Lung (tissue), 12 donors: ENCODE measurements around the gene TMEM184A. TPM values are rescaled to one million over a fixed set of nuclear protein-coding genes. Genes with fewer than 3 reads are reported as not detected.

Source experiments
- ATAC-seq: fragments of 200-7000 bp; cut with Tn5 transposase; one replicate; pipeline ENCODE4 v1.9.1; 2020; ENCODE audit warnings: moderate number of reproducible peaks; ENCODE audit not compliant: insufficient read depth, low FRiP score
- DNase-seq, 3 donors: peaks; one replicate each; pipeline ENCODE4 v3.0.0-alpha.2; 2013 to 2017
- H3K27ac ChIP-seq, 2 donors: one replicate each; pipeline ENCODE4 v1.5.1; 2013; ENCODE audit warnings: mild to moderate bottlenecking in 2 of 2, moderate library complexity in 2 of 2, control low read depth in 1 of 2, inconsistent platforms in 1 of 2, low read depth in 1 of 2, low read length in 1 of 2
- H3K27me3 ChIP-seq, 3 donors: one replicate each; pipeline ENCODE4 v1.5.1; 2013; ENCODE audit warnings: low read length in 2 of 3; ENCODE audit not compliant: control insufficient read depth in 3 of 3, insufficient read depth in 3 of 3
- H3K36me3 ChIP-seq, 4 donors: one replicate each; pipeline ENCODE4 v1.5.1; 2013; ENCODE audit warnings: low read length in 4 of 4, mild to moderate bottlenecking in 1 of 4, moderate library complexity in 1 of 4; ENCODE audit not compliant: control insufficient read depth in 4 of 4, insufficient read depth in 4 of 4
- H3K4me1 ChIP-seq, 5 donors: one replicate each; pipeline ENCODE4 v1.5.1; 2013; ENCODE audit warnings: low read length in 5 of 5, mild to moderate bottlenecking in 2 of 5, moderate library complexity in 1 of 5; ENCODE audit not compliant: control insufficient read depth in 5 of 5, insufficient read depth in 5 of 5
- H3K4me3 ChIP-seq: one replicate; pipeline ENCODE4 v1.5.1; 2013; ENCODE audit warnings: mild to moderate bottlenecking, control low read depth, moderate library complexity
- H3K9ac ChIP-seq, 2 donors: one replicate each; pipeline ENCODE4 v1.5.1; 2013; ENCODE audit warnings: low read length in 2 of 2, control low read depth in 1 of 2; ENCODE audit not compliant: insufficient read depth in 1 of 2
- H3K9me3 ChIP-seq, 4 donors: one replicate each; pipeline ENCODE4 v1.5.1; 2013; ENCODE audit warnings: low read length in 3 of 4, mild to moderate bottlenecking in 1 of 4, moderate library complexity in 1 of 4; ENCODE audit not compliant: control insufficient read depth in 4 of 4, insufficient read depth in 3 of 4
- WGBS, 2 donors: extraction: QIAGEN DNeasy Blood & Tissue Kit; methylation state at CpG; one replicate each; pipeline ENCODE4 v1.1.7; 2013; 5-methylcytosine and 5-hydroxymethylcytosine counted together
- polyA plus RNA-seq, 2 donors: library from polyadenylated mRNA; stranded (reverse); fragments of 200-250 nt; gene quantifications; one replicate each; pipeline ENCODE4 v1.2.1, GENCODE V29; 2013
- total RNA-seq, 2 donors: library from RNA; depleted of rRNA in 1 of 2; stranded (reverse); fragments of >200 nt in 1 of 2; gene quantifications; one replicate each; pipeline ENCODE4 v1.2.1, GENCODE V29; 2014 to 2021
- TF ChIP-seq, protein P1 (sequence below): IDR thresholded peaks from 2 replicates; pipeline ENCODE4 v1.5.1; 2012; ENCODE audit warnings: mild to moderate bottlenecking; ENCODE audit errors: control extremely low read depth, extremely low read depth
- donor health status: control.
- donor health status: control.
- donor health status: Bipolar disorder and iron deficiency.
- donor health status: healthy.
- donor health status: DM: yes; HTN: yes; CAD: no.

The TMEM184A gene
- total and polyA plus RNA-seq, 4 donors, result 1.8 to 11.8 (median 8.3) TPM

DNA sequence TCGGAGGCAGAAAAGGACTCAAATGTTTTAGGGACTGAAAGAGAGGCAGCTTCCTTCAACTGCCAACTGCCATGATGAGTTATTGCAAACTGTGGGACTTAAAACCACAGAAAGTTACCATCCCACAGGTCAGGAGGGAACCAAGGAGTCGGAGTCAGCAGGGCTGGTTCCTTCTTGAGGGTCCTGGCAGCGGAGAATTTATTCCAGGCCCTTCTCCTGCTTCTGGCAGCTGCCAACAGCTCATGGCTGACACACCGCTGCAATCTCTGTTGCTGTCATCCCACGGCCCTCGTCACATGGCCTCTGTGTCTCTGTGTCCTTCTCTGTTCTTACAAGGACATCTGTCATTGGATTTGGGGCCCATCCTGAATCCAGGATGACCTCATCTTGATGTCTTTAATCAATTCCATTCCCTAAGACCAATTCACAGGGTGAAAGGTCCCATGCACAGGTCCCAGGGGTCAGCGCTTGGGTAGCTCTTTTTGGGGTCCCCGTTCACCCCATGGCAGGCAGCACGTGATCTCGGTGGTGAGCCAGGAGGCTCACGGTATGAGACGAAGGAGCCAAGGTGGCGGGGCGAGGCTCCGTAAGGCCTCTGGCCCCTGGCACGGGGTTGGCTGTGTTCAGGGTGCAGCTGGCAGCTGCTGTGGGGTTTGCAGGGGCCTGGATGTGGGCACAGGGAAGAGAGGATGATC is 41.2 kb upstream of the TMEM184A start:
- Histone ChIP-seq H3K36me3 (no peaks in the 10 kb centered on the region), H3K27me3 (peaks cover 3 to 16% (median 6%) of the 10 kb centered on the region in 3 donors), H3K27ac (no peak overlapping the region), H3K4me1 (no peaks in the 10 kb centered on the region), H3K9ac (no peak overlapping the region), H3K9me3 (peaks cover 0 to 3% (median 0%) of the 10 kb centered on the region in 4 donors), H3K4me3 (no peak overlapping the region)
- DNase-seq (no peak), ATAC-seq (no peak)
- TF ChIP-seq, protein P1, sequence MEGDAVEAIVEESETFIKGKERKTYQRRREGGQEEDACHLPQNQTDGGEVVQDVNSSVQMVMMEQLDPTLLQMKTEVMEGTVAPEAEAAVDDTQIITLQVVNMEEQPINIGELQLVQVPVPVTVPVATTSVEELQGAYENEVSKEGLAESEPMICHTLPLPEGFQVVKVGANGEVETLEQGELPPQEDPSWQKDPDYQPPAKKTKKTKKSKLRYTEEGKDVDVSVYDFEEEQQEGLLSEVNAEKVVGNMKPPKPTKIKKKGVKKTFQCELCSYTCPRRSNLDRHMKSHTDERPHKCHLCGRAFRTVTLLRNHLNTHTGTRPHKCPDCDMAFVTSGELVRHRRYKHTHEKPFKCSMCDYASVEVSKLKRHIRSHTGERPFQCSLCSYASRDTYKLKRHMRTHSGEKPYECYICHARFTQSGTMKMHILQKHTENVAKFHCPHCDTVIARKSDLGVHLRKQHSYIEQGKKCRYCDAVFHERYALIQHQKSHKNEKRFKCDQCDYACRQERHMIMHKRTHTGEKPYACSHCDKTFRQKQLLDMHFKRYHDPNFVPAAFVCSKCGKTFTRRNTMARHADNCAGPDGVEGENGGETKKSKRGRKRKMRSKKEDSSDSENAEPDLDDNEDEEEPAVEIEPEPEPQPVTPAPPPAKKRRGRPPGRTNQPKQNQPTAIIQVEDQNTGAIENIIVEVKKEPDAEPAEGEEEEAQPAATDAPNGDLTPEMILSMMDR, result no peak
- WGBS, 2 donors, result 81 to 82% methylated on average over 16 of the region's 16 CpGs

DNA sequence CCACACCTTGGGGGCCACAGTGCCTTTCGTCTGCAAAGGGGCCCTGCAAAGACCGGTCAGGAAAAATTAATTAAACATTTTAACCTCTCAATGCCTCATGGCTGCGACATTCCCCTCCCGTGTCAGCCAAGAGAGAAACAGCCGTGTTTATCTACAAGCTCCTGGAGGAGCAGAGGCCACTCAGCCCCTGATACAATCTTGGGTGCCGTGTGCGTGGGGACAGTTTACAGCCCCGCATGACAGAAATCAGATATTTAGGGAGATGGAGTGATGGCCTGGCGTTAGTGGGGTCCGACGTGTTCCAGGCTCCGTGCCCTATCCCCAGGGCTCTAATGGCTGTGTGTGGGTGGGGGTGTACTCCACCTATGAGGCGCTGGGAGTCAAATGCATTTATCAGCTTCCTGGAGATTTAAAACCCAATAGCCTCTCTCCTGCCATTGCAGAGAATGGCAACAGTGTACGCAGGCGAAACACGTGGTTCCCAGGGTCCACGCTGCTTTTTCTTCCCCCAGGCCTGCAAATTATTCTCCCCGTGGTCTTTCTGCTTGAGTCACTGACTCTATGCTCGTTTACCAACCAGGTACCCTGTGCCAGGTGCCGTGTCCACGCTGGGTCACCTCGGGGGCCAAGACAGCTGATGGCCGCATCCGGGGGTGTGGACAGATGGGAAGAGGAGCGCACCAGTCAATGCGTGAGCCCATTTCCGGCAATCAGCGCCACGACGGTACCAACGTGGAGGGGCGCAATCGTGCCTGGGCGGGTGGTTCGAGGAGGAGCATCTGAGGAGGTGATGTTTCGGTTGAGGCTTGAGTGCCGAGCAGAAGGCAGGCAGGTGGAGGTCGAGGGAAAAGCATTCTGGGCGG is 40.4 kb upstream of the TMEM184A start:
- no peak for ATAC-seq
- Histone ChIP-seq H3K4me1 (peaks cover 0 to 1% (median 0%) of the 10 kb centered on the region in 5 donors), H3K9me3 (peaks cover 0 to 3% (median 0%) of the 10 kb centered on the region in 4 donors), H3K36me3 (no peaks in the 10 kb centered on the region), H3K9ac (no peak overlapping the region), H3K27ac (no peak overlapping the region), H3K4me3 (no peak overlapping the region), H3K27me3 (peaks cover 6 to 20% (median 7%) of the 10 kb centered on the region in 3 donors)
- no peak for DNase-seq
- WGBS, 2 donors, result 73 to 87% methylated on average over 39 of the region's 39 CpGs
- TF ChIP-seq, protein P1, result no peak

DNA sequence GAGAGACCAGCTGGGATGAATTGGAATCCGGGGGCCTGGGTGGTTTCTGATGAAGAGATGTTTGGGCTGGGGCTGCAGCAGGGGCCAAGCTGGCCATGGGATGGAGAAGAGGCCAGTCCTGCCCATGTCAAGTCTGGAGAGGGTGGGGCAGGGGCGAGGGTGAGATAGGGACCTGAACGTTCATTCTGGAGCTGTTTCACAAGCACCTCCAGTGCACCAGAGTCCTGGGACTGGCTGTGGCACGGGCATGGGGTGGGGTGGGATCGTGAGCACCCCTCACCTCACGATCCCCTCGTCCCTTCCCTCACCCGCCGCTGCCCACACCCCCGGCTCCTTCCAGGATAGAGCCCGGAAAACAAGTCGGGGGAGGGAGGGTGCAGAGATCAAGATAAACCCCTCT is 39.6 kb upstream of the TMEM184A start:
- no peak overlapping the region for H3K27ac ChIP-seq
- H3K9me3 ChIP-seq, result peaks cover 0 to 3% (median 0%) of the 10 kb centered on the region in 4 donors
- no peak overlapping the region for H3K4me3 ChIP-seq
- TF ChIP-seq, protein P1, result no peak
- 70 to 74% methylated on average over 12 of the region's 12 CpGs for WGBS, 2 donors
- H3K9ac ChIP-seq, result no peak overlapping the region
- no peaks in the 10 kb centered on the region for H3K36me3 ChIP-seq
- DNase-seq (no peak), ATAC-seq (no peak)
- H3K4me1 ChIP-seq, result peaks cover 0 to 1% (median 0%) of the 10 kb centered on the region in 5 donors
- peaks cover 6 to 21% (median 9%) of the 10 kb centered on the region in 3 donors for H3K27me3 ChIP-seq
